ENCODE data around the gene SH2D7. TPM values are rescaled to one million over a fixed set of nuclear protein-coding genes. Genes with fewer than 3 reads are reported as not detected.

SH2D7 gene
- total RNA-seq, 1 experiment from 2014 or later = not detected

DNA sequence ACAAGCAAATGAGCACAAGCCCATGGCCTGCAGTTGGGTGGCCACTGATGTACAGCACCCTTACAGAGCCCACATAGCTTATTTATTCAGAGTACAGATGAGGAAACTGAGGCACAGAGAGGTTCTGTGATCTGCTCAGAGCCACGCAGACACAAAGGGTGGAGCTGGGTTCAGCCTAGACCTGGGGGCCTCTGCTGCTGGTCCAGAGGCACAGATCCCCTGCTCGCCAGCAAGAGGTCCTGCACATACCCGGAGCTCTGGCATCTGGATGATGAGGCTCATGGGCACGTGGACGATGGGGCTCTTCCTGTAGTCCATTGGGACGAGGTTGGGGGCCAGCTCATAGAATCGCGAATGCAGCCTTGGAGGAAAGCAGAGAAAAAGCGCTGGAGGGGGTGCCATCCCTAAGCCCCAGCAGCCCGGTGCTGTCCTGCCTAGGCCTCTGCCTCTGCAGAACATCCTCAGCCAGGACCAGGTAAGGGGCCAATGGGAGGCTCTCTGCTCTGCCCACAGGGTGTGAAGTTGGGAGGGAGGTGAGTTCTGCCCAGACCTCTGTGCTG is 18.6 kb downstream of the SH2D7 start:
- peaks cover 12% of the 10 kb centered on the region for H3K4me1 Mint-ChIP-seq (ENCODE audit: low read depth, unreplicated experiment)
- intact Hi-C loops (cut with micrococcal nuclease; ENCODE audit: unreplicated experiment) = no loop called here
- BruUV-seq (replicated peaks) = no TSS peak
- CTCF ChIA-PET = interaction anchor here (3.5 kb wide), 1 partner anchor 85 kb away, joined by 33 read pairs; no protein-coding TSS in a partner anchor
- no peak overlapping the region for H3K27ac Mint-ChIP-seq (ENCODE audit: unreplicated experiment)
- no peak overlapping the region for H3K4me3 Mint-ChIP-seq (ENCODE audit: low read depth, unreplicated experiment)
- TF ChIP-seq, protein P1, sequence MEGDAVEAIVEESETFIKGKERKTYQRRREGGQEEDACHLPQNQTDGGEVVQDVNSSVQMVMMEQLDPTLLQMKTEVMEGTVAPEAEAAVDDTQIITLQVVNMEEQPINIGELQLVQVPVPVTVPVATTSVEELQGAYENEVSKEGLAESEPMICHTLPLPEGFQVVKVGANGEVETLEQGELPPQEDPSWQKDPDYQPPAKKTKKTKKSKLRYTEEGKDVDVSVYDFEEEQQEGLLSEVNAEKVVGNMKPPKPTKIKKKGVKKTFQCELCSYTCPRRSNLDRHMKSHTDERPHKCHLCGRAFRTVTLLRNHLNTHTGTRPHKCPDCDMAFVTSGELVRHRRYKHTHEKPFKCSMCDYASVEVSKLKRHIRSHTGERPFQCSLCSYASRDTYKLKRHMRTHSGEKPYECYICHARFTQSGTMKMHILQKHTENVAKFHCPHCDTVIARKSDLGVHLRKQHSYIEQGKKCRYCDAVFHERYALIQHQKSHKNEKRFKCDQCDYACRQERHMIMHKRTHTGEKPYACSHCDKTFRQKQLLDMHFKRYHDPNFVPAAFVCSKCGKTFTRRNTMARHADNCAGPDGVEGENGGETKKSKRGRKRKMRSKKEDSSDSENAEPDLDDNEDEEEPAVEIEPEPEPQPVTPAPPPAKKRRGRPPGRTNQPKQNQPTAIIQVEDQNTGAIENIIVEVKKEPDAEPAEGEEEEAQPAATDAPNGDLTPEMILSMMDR (IDR thresholded peaks at IDR 0.05; ENCODE audit: unreplicated experiment) = no peak
- no peaks in the 10 kb centered on the region for H3K9me3 Mint-ChIP-seq (ENCODE audit: low read depth, unreplicated experiment)
- H3K27me3 Mint-ChIP-seq (ENCODE audit: unreplicated experiment) = no peaks in the 10 kb centered on the region
- no peak for DNase-seq
- H3K36me3 Mint-ChIP-seq (ENCODE audit: insufficient read depth, unreplicated experiment) = peaks cover 4% of the 10 kb centered on the region

DNA sequence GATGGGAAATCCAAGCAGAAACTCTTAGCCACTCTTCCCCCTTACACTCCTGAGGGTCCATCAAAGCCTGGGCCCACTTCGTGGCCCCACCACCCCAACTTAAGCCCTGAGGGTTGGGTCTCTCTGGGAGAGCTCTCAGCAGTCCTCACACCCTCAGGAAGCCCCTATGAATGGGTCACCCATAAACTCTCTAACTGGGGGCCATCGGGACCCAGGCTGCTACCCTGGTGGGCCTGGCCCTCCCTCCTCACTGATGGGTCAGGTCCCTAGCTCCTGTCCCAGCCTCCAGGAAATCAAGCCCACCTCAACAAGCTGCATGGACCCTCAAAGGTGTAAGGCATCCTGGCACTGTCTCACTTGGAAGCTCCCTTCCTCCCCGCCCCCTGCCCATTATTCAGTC is 19.4 kb downstream of the SH2D7 start:
- peaks cover 8% of the 10 kb centered on the region for H3K4me1 Mint-ChIP-seq (ENCODE audit: low read depth, unreplicated experiment)
- intact Hi-C loops (cut with micrococcal nuclease; ENCODE audit: unreplicated experiment) = no loop called here
- CTCF ChIA-PET = interaction anchor here (0.9 to 3.5 kb wide), 3 partner anchors 84 to 152 kb away, joined by 3 to 33 read pairs (median 15); no protein-coding TSS in a partner anchor
- H3K27me3 Mint-ChIP-seq (ENCODE audit: unreplicated experiment) = no peaks in the 10 kb centered on the region
- TF ChIP-seq, protein P1 (IDR thresholded peaks at IDR 0.05; ENCODE audit: unreplicated experiment) = no peak
- no TSS peak for BruUV-seq (replicated peaks)
- peaks cover 4% of the 10 kb centered on the region for H3K36me3 Mint-ChIP-seq (ENCODE audit: insufficient read depth, unreplicated experiment)
- H3K4me3 Mint-ChIP-seq (ENCODE audit: low read depth, unreplicated experiment) = no peak overlapping the region
- DNase-seq = no peak
- H3K27ac Mint-ChIP-seq (ENCODE audit: unreplicated experiment) = no peak overlapping the region
- H3K9me3 Mint-ChIP-seq (ENCODE audit: low read depth, unreplicated experiment) = no peaks in the 10 kb centered on the region

DNA sequence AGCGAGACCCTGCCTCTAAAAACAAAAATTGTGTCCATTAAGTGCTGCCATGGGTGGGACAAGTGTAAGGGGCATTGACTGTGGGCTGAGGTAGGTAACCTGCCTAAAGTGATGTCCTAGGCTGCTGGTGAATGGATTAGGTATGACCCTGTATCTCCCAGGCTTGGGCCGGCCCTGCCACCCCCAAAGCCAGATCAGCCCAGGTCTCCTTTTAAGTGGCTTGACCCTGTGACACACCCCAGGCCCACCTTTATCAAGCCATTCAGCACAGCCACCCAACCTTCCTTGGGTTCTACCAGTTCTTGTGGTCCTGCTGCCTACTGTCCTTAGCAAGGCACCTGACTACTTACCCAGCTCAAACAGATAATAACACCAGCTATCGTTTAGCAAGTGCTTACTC is 20.2 kb downstream of the SH2D7 start:
- TF ChIP-seq, protein P1 (IDR thresholded peaks at IDR 0.05; ENCODE audit: unreplicated experiment) = no peak
- Mint-ChIP-seq H3K9me3 (ENCODE audit: low read depth, unreplicated experiment) (no peaks in the 10 kb centered on the region), H3K4me1 (ENCODE audit: low read depth, unreplicated experiment) (peaks cover 8% of the 10 kb centered on the region), H3K4me3 (ENCODE audit: low read depth, unreplicated experiment) (no peak overlapping the region), H3K36me3 (ENCODE audit: insufficient read depth, unreplicated experiment) (peaks cover 4% of the 10 kb centered on the region), H3K27ac (ENCODE audit: unreplicated experiment) (no peak overlapping the region), H3K27me3 (ENCODE audit: unreplicated experiment) (no peaks in the 10 kb centered on the region)
- BruUV-seq (replicated peaks) = no TSS peak
- intact Hi-C loops (cut with micrococcal nuclease; ENCODE audit: unreplicated experiment) = no loop called here
- CTCF ChIA-PET = interaction anchor here (0.6 to 3.5 kb wide), 8 partner anchors 8 to 153 kb away, joined by 3 to 33 read pairs (median 4); no protein-coding TSS in a partner anchor
- DNase-seq = no peak

DNA sequence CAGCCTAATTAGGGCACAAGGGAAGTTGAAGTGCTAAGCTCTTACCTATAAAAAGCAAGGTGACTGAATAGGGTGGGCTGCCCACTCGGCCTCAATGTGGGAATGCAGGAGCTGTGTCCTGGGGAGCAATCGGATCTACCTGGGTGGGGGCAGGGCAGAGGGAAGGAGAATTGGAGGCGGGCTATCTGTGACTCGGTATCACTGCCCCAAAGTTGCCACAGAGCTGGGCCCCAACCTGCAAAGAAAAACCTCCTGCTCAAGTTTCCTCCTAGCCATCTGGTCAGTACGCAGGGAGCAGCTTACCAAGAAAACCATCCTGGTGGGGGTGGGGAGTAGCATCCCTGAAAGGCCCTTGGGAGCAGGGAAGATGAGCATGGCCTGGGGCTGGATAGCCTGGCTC is 28.2 kb downstream of the SH2D7 start:
- CTCF ChIA-PET = no interaction called here
- H3K27me3 Mint-ChIP-seq (ENCODE audit: unreplicated experiment) = no peaks in the 10 kb centered on the region
- H3K27ac Mint-ChIP-seq (ENCODE audit: unreplicated experiment) = no peak overlapping the region
- no peak for DNase-seq
- no peaks in the 10 kb centered on the region for H3K4me1 Mint-ChIP-seq (ENCODE audit: low read depth, unreplicated experiment)
- H3K4me3 Mint-ChIP-seq (ENCODE audit: low read depth, unreplicated experiment) = no peak overlapping the region
- intact Hi-C loops (cut with micrococcal nuclease; ENCODE audit: unreplicated experiment) = no loop called here
- no peaks in the 10 kb centered on the region for H3K36me3 Mint-ChIP-seq (ENCODE audit: insufficient read depth, unreplicated experiment)
- TF ChIP-seq, protein P1 (IDR thresholded peaks at IDR 0.05; ENCODE audit: unreplicated experiment) = no peak
- no peaks in the 10 kb centered on the region for H3K9me3 Mint-ChIP-seq (ENCODE audit: low read depth, unreplicated experiment)
- BruUV-seq (replicated peaks) = no TSS peak
